GM18508 (cell line): ENCODE results near the gene C8A.

Experiments used
- ATAC-seq: cut with Tn5 transposase; IDR thresholded peaks from one replicate; pipeline ENCODE4 v1.9.1; 2021; ENCODE audit warnings: moderate number of reproducible peaks; ENCODE audit not compliant: insufficient read depth, unreplicated experiment

Gene C8A

DNA sequence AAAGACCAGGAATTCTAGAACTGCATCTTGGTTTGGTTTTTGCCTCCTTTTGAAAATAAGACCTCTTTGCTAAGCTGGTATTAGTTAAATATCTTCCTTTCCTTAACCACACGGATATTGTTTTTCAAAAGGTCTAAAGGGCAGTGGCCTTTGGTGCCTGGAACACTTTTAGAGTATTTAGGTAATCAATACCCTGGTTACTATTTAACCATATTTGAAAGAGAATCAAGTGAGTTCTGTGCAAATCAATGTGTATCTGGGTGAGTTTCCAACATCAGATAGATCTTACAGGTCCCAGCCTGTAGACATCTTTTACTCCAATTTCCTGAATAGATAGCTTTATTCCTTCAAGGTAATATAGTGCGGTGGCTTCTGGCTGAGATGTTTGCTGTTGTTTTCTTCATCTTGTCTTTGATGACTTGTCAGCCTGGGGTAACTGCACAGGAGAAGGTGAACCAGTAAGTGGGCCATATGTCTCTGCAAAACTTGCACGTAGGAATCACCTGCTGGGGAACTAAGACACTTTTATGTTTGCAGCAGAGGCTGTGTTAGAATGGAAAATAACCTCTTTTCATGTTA lies at the start of gene C8A:
C8A (plus strand) TSS at position 277 of the 579 bp plus-strand sequence; CDS start at position 382, 105 bp downstream.
- no peak for ATAC-seq

GRCh38 chr1:56806804-56807203 lies 47.8 kb upstream of the C8A start:
- no peak for ATAC-seq

DNA sequence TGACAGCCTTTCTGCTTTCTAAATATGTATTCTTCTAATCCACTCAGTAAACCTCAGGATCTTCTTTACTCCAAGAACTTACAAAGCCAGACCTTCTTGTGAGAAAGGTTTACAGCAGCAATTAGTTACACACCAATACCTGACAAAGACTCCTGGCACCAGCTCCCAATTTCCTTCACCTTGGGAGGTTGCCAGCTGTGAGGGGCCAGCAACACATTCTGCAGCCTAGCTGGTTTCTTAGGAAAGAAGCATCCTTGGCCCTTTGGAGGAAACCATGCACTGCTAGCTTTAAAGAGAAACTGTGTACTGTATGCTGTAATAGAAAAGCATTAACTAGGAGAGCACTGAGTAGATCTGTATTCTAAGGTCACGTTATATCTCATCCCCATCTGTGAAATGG lies 46.2 kb upstream of the C8A start:
- ATAC-seq = no peak

DNA sequence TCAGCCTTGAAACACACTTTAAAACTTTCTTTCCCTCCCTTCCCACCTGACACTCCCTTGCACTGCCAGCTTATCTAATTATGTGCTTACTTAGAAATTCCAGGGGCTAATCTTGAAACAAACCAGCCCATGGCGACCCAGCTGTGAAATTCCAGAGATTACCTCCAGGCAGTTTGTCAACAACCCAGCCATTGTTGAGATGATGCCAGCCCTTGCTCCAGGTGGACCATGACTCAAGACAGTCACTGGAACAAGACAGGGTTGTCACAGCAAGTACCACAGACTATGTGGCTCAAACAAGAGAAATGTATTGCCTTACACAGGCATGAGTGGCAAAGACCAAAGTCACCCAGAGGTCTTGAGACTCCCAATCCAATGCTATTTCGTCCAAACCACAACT lies 43.3 kb upstream of the C8A start:
- ATAC-seq = no peak

GRCh38 chr1:56814205-56814604 lies 40.4 kb upstream of the C8A start:
- ATAC-seq = no peak

DNA sequence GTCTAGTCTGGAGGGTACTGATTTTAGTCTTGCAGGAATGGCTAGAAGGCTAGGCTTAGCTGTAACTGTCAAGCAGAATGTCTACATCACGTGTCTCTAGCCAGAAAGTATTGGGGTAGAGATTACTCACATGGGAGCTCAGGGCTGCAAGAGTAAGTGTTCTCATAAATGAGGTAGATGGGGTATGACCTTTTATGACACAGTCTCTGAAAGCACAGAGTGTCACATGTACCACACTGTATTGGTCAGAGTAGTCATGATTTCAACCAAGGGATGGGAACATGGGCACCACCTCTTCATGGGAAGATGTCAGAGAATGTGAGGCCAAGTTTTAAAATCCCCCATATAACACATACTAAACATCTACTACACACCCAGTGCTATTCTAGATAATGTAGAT lies 38.3 kb upstream of the C8A start:
- ATAC-seq = no peak

DNA sequence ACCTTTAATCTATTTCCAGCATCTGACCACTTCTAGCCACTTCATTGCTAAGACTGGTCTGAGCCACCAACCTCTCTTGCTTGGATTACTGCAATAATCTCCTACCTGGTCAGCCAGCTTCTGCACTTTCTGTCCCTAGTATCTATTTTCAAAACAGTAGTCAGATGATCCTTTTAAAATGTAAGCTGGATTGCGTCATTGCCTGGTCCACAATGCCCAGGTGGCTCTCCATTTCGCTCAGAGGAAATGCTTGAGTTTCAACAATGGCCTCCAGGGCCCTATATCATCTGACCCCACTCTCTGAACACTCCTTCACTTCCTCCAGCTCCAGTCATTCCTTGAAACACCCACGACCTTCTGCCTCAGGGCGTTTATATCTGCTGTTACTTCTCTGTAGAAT lies 37.7 kb upstream of the C8A start:
- ATAC-seq = peak; percentile 48

DNA sequence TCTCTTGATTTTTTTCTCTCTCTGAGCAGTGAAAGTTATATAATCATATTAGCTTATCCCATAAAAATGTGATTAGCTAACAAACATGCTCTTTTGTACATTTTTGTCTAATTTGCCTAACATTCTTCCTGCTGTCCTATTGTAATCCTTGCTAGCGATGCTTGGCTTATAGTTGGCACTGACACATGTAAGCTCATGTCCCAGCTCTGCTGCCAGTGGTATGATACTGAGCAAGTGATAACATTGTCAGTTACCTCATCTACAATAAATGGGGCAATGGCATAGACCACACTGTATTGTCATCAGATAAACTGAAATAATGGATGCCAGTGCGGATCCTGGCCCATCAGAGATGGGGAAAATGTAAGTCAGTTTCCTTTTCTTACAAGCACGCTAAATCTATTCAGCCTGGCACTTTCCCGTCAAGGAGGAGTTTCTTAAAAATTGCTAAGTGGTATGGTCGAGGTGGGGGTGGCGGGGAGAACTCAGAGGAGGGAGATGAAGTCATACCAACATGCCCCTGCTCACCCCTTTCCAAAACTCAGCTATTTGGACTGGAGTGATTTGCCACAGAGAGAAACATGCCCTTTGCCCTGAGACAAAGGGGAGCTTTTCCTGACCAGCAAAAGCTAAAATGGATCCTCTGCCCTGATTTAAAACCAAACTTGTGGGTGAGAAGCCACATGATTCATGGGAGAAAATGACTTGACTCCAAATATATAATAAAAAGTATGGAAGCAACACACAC lies 36.7 kb upstream of the C8A start:
- ATAC-seq = no peak

GRCh38 chr1:56819387-56819899 lies 35.2 kb upstream of the C8A start, which contains the start of gene FYB2:
Gene FYB2 (minus strand): TSS chr1:56819404. CDS start chr1:56819290, 114 bp downstream.
- ATAC-seq = no peak

- no peak for ATAC-seq
Observed at GRCh38 chr1:56820755-56821461, 33.7 kb upstream of the C8A start.

- no peak for ATAC-seq
Observed at GRCh38 chr1:56821462-56821797, 33.2 kb upstream of the C8A start.

DNA sequence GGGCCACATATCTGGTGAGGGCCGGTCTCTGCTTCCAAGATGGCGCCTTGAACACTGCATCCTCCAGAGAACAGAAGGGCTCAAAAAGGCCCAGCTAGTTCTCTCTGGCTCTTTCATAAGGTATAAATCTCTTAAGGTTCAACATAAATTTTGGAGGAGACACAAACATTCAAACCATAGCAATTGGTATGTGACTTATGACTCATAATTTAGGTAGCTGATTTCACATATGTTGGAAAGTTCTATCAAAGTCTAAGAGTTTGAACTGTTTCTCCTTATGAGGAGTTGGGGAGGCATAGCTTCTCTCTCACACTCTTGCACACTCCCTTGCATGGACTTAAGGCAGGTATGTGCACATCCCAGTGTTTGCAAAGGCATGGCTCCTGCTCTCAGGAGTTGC lies 30.3 kb upstream of the C8A start:
- no peak for ATAC-seq

- ATAC-seq = no peak
Observed at GRCh38 chr1:56824938-56825337, 29.7 kb upstream of the C8A start.

- ATAC-seq = no peak
Observed at GRCh38 chr1:56825436-56825835, 29.2 kb upstream of the C8A start.

- ATAC-seq = no peak
Observed at GRCh38 chr1:56827711-56828110, 26.9 kb upstream of the C8A start.

DNA sequence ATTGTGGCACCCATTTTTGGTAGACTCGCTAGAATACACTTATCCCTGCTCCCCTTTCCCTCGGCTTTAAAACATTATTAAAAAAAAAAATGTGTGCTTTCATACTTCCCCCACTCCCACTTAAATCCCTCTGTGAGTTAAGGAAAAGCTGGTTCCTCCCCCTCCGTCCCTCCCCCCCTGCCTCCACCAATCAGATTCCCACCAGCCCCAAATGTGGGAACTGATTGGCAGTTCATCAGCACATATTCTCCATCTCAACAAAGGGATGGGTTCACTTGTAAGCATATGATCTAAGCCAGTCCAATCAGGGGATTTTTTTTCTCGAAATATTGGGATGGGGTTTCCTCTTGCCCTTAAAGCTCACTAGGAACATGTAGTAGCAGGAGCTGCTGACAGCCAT lies 24.5 kb upstream of the C8A start:
- ATAC-seq = no peak

DNA sequence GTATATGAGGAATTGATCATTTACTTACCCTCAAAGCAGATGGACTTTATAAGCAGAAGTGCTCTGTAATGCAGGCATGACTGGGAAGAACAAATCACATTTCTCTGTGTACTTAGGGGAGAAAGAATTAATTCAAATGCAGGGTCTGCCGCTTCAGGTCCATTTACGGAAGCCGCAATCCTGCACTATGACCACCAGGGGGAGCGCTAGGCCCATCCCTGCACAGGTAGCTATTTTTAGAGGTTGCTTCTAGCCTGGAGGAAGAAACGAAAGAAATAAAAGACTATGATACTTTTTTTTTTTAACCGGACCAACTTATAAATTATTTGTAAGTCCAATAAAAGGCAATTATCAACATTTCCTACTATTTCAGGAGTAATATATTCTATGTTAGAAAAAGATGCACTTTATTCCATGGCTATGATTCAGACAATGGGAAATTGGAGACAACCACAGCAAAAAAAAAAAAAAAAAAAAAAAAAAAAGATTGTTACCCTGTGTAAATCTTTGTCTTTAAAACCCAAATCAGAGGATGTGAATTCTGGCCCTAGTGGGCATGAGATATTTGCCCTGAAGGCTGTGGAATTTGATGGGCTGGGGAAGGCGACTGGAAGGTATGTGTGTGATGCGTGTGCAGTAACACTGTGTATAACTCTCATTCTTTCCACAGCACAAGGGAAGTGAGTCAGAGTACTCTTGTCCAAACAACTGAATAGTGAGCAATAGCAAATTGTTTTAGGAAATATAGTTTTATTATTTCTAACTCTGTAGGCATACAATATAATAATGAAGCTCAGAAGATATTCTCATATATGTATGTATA lies 22.5 kb upstream of the C8A start:
- no peak for ATAC-seq

GRCh38 chr1:56833088-56833487 lies 21.5 kb upstream of the C8A start:
- no peak for ATAC-seq

- no peak for ATAC-seq
Observed at GRCh38 chr1:56834137-56834900, 20.3 kb upstream of the C8A start.

DNA sequence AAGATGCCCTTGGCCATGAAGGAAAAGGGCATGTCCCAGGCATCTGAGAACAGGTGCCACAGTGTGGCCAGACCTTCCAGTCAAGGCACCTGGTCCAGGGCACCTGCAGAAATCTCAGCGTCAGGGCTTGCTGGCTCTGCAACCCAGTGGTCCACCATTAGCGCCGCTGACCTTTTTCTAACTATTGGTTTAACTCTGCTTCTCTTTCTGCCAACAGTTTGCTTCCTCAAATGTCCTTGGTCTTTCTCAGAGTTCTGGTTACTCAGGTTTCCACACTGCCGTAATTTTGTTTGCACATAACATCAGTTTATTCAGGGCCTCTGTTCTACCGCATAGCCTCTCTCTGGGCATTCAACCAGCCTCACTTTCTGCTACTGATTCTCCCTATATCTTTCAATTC lies 18.9 kb upstream of the C8A start:
- ATAC-seq = no peak
